HG03175 (cell line): ENCODE data around the gene TMUB1.

Experiments
- ATAC-seq: cut with Tn5 transposase; IDR thresholded peaks from one replicate; pipeline ENCODE4 v1.9.1; 2021; ENCODE audit warnings: mild to moderate bottlenecking, moderate library complexity; ENCODE audit not compliant: unreplicated experiment

TMUB1 gene

GRCh38 chr7:151121380-151122170 lies 38.3 kb upstream of the TMUB1 start:
- no peak for ATAC-seq

- no peak for ATAC-seq
Measured at GRCh38 chr7:151120896-151121295, 37.6 kb upstream of the TMUB1 start.

GRCh38 chr7:151119902-151120301 lies 36.6 kb upstream of the TMUB1 start:
- ATAC-seq = no peak

- ATAC-seq = no peak
Measured at GRCh38 chr7:151119055-151119415, 35.7 kb upstream of the TMUB1 start.

- ATAC-seq = no peak
Measured at GRCh38 chr7:151118108-151119054, 35.1 kb upstream of the TMUB1 start.

- ATAC-seq = no peak
Measured at GRCh38 chr7:151117565-151117964, 34.3 kb upstream of the TMUB1 start.

- ATAC-seq = no peak
Measured at GRCh38 chr7:151116603-151117440, 33.5 kb upstream of the TMUB1 start.

- no peak for ATAC-seq
Measured at GRCh38 chr7:151115836-151116418, 32.6 kb upstream of the TMUB1 start.

- ATAC-seq = no peak
Measured at GRCh38 chr7:151115121-151115835, 32.0 kb upstream of the TMUB1 start.

GRCh38 chr7:151114151-151115090 lies 31.1 kb upstream of the TMUB1 start:
- ATAC-seq = no peak

- no peak for ATAC-seq
Measured at GRCh38 chr7:151113344-151114150, 30.3 kb upstream of the TMUB1 start.

GRCh38 chr7:151110941-151111645 lies 27.8 kb upstream of the TMUB1 start:
- peak; percentile 80 for ATAC-seq

- no peak for ATAC-seq
Measured at GRCh38 chr7:151110236-151110940, 27.1 kb upstream of the TMUB1 start.

GRCh38 chr7:151109094-151110048 lies 26.1 kb upstream of the TMUB1 start:
- no peak for ATAC-seq

GRCh38 chr7:151107882-151108281 lies 24.6 kb upstream of the TMUB1 start:
- no peak for ATAC-seq
